GM21723 (cell line): ENCODE results near the gene GFRA1.

Source experiments
- ATAC-seq: cut with Tn5 transposase; IDR thresholded peaks from one replicate; pipeline ENCODE4 v1.9.1; 2021; ENCODE audit warnings: mild to moderate bottlenecking, moderate library complexity; ENCODE audit not compliant: unreplicated experiment

GFRA1 gene

GRCh38 chr10:116271593-116272439, 1.2 kb downstream of the GFRA1 start:
- no peak for ATAC-seq

GRCh38 chr10:116270771-116271592, 2.0 kb downstream of the GFRA1 start:
- no peak for ATAC-seq

- ATAC-seq = no peak
These were observed 2.8 kb downstream of the GFRA1 start for GRCh38 chr10:116270126-116270770.

GRCh38 chr10:116269619-116270018, 3.4 kb downstream of the GFRA1 start:
- no peak for ATAC-seq

- no peak for ATAC-seq
These were observed 4.0 kb downstream of the GFRA1 start for GRCh38 chr10:116268976-116269375.

- no peak for ATAC-seq
These were observed 7.3 kb downstream of the GFRA1 start for GRCh38 chr10:116265686-116266085.

- ATAC-seq = no peak
These were observed 8.9 kb downstream of the GFRA1 start for GRCh38 chr10:116263870-116264655.

- ATAC-seq = no peak
These were observed 10.3 kb downstream of the GFRA1 start for GRCh38 chr10:116262678-116263077.

- no peak for ATAC-seq
These were observed 12.4 kb downstream of the GFRA1 start for GRCh38 chr10:116260599-116260998.

- ATAC-seq = no peak
These were observed 13.4 kb downstream of the GFRA1 start for GRCh38 chr10:116259638-116260037.

- ATAC-seq = no peak
These were observed 15.2 kb downstream of the GFRA1 start for GRCh38 chr10:116257785-116258184.

- ATAC-seq = no peak
These were observed 16.2 kb downstream of the GFRA1 start for GRCh38 chr10:116256752-116257259.

- ATAC-seq = no peak
These were observed 16.9 kb downstream of the GFRA1 start for GRCh38 chr10:116255886-116256751.

- no peak for ATAC-seq
These were observed 18.4 kb downstream of the GFRA1 start for GRCh38 chr10:116254422-116255155.

GRCh38 chr10:116253716-116254115, 19.3 kb downstream of the GFRA1 start:
- no peak for ATAC-seq

- no peak for ATAC-seq
These were observed 21.2 kb downstream of the GFRA1 start for GRCh38 chr10:116251602-116252395.

GRCh38 chr10:116247691-116248090, 25.3 kb downstream of the GFRA1 start:
- no peak for ATAC-seq

- ATAC-seq = no peak
These were observed 26.7 kb downstream of the GFRA1 start for GRCh38 chr10:116246263-116246662.
